Stimulated activated CD8-positive, alpha-beta memory T cell treated with anti-CD3 and anti-CD28 coated beads, Interleukin-7, amount 100 ng/mL, for 4 hours (primary cell): ENCODE results near the gene CERKL.
A peak's percentile ranks its signal among the peaks of the same experiment; 100 is the strongest.

ENCODE experiments used
- DNase-seq, 2 donors: peaks; one replicate each; pipeline ENCODE4 v3.0.0-alpha.2; 2020; ENCODE audit warnings: low read depth in 2 of 2

Gene CERKL

DNA sequence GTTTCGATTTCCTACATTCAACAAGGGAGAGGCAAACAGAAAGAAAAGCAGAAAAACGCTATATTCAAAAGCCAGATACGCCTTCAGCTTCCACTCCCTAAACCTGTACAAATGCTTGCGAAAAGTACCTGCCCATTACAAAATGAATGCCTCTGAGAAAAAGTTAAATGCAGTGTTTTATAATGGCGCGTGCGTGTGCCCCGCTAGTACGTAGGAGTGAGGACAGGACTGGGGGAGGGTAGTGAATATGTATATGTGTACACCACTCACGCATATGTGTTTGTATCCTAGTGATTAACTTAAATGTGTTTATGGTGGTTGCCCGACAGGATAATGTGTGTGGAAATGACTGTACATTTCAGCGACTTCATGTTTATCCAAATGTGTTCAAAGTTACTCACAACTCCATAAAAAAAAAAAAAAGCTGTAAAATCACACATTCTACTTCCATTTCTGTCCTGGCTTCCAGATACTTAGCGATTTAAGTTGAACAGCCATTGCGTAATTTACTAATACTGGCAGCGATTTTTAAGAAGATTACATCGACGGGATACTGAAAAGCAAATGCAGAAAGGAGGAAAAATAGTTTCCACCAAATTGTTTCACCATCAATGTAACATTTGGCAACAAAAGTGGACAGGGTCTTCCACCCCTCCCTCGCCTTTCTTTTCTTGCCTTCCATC lies 22.1 kb upstream of the CERKL start:
- no peak for DNase-seq

DNA sequence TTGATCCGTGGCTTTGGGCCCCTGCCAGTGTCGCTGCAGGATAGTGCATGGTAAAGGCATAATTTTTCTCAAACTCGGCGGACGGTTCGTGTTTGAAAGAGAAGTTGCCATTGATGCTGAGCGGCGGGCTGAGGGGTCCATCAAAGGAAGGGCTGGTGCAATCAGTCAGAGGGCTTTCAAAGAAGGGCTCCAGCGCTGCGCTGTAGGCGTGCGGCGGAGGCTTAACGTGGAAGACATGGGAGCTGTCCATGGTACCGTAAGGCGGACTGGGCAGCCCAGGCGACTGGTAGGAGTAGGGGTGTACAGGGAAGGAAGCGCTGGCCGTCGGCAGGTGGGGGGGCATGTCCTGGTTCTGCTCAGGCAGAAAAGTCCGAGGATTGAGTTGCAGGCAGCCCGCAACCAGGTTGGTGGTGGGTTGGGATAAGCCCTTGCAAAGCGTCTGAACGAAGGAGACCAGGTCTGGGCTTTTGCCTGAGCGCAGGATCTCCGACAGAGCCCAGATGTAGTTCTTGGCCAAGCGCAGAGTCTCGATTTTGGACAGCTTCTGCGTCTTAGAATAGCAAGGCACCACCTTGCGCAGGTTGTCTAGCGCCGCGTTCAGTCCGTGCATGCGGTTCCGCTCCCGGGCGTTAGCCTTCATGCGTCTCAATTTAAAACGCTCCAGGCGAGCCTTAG lies 21.1 kb upstream of the CERKL start:
- DNase-seq: peak in 1 of 2 donors; percentile 12

DNA sequence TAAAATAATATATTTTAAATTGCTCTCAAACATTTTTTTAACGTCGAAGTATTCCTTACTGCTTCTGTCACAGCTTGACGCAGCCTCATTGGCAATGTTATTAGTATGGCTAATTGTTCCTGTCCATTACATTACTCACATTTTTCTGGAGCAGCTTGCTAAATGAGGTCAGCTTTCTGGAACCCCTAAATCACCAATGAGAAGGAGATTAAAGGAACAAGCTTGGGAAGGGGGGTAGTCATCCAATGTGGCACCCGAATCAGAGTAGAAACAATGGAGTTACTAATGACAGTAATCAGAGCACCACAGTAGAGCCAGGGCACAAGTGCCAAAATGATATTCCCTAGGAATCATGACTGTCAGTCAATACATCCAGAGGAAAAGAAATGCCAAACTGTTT lies 18.3 kb upstream of the CERKL start:
- no peak for DNase-seq

DNA sequence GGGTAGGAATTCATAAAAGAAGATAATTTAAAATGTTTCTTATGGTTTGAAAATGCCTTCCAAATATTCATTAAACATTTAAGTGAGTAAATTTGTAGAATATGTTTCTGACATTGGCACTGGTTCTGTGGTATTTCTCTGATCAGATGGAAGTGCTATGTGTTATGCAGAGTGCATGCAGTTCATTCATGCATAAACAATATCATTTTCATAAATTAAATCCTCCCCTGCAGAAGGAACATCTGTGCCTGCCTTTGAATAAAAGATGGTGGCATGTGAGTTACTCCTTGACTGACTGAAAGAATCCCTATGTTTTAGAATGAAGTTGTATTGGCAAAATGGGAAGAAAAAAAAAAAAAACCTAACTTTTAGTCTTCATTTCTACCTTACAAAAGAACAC lies 17.6 kb upstream of the CERKL start:
- DNase-seq: no peak

DNA sequence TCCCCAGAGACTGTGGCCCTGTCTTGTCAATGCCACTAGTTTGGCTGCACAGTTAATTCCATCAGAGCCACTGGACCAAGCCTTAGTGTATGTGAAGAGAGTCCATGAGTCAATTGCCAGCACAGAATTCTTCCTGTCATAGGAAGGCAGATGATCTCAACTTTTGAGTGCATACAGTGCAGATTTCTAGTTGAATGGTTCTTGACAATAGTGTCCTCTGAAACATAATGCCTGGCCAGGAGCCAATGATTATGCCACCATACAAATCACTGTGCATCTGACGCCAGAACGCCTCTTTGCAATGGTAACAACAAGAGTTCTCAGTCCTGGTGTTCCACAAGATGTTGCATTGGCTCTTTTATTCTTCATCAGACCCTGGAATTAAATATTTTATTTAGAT lies 16.3 kb upstream of the CERKL start:
- no peak for DNase-seq

DNA sequence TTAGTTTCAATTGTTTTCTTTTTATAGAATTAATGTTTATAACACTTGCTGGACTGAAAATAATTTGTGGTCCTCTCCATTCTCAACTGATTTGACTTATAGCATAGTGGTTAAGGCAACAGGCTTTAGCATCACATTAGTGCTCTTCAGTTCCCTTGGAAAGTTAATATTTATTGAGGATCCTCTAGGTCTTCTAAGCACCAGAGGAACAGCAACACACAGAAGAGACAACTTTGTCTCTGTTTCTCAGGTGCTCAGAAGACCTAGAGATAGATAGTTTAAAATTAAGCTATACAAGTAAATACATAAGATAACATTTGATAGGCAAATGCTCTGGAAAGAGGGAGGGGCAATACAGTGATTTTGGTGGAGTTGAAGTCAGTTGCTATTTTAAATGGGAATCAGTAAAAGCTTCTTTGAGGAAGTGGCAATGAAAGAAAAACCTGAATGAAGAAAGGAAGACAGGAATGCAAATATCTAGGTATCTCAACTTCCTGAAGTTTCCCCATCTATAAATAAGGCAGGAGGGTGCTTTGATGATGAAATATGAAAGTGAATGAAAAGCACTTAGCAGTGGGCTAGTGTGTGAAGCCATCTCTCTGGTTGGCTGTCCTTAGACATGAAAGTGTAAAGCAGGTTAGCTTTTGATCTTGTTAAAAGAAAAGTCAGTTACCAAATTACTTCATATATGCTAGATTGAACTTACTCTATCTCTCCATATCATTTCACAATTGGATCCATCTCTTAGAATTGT lies 15.5 kb upstream of the CERKL start:
- DNase-seq: no peak

DNA sequence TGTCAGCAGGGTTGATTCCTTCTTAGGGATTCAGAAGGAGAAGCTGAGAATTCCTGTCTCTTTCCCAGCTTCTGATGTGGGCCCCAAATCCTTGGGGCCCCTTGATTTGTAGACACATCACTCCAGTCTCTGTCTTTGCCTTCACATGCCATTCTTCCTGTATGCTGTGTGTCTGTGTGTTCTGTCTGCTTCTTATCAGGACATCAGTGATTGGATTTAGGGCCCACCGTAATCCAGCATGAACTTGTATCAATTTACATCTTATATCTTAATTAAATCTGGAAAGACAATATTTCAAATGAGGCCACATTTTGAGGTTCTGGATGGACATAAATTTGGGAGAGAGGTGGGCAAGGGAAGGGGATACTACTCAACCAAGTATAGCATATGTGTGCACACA lies 13.7 kb upstream of the CERKL start:
- no peak for DNase-seq

DNA sequence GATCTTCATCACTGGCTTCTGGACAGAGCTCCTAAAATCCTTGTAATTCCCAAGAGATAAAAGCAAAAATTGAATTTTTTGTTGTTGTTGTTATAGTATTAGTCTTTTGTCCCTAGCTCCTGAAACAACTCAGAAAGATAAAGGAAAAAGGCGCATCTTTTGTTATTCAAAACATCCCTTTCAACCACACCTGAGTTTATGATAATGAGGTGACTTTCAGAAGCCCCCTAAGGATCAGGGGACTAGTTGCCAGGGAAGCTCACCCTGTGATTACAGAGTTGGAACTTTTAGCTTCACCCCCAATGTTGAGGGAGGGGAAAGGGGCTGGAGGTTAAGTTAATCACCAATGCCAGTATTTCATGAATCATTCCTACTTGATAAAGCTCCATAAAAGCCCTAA lies 10.3 kb upstream of the CERKL start:
- no peak for DNase-seq

DNA sequence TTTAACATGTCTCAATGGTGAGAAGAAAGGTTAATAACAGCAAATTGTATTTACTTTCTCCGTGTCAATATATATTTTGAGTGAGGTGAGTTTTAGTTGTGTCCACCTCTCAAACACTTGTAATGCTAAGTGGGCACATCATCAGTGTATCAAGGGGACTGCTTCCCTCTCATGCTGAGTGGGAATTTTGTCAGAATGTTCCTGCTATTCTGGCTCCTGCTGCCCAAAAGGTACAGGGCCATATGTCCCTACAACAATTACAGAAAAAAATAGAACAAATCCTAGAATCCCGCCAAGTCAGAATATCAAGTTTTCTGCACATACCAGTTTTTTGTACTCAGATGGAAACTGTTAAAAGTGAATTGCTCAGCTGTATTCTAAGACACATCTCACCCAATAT lies 5.4 kb upstream of the CERKL start:
- DNase-seq: no peak

DNA sequence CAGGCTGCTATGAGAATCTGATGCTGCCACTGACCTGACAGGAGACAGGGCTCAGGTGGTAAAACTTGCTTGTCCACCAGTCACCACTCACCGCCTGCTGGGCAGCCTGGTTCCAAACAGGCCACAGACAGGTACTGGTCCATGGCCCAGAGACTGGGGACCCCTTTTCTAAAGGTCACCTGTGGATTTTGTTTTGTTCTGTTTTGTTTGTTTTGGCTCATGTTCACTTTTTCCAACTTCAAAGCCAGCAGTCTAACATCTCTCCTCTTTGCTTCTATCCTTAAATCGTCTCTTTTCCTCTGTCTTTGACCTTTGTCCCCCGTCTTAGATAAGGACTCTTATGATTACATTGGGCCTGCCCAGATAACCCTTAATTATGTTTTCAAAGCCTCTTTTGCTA lies 3.3 kb upstream of the CERKL start:
- no peak for DNase-seq

DNA sequence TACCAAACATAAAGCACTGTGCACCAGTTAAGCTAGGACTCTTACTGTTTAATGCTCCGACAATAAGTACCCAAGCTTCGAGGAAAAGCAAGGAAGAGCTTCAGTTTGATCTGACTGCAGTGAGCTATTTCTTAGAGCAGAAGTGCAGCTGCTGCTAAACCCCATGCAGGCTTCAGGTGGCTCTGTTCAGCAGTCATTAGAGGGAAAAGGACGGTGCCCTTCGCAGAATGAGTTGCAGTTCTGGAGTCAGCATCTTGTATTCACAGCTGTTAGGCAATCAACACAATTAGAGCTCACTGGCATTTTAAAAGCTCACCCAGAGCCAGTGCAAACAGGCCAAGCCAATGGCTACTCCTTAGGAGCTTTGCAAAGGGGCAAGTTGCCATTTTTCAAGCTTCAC lies 1.5 kb upstream of the CERKL start:
- no peak for DNase-seq

DNA sequence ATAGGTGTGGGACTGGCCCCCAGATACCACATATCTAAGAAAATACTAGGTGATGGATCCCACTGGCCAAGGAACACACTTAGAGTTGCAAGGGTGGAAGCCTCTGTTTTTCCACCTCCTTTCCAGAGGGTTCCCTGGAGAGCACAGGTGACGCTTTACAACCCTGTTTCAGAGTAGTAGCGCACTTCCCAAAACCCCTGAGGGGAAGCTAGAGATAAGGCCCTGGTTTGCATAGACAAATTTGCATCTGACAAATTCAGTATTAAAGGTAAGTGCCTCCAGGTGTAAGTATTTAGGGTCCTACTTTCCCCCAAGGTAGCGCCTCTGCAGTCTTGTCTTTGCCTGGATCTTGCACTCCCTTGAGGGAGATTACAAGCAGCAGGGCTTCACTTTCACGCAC lies 474 bp upstream of the CERKL start:
- no peak for DNase-seq

DNA sequence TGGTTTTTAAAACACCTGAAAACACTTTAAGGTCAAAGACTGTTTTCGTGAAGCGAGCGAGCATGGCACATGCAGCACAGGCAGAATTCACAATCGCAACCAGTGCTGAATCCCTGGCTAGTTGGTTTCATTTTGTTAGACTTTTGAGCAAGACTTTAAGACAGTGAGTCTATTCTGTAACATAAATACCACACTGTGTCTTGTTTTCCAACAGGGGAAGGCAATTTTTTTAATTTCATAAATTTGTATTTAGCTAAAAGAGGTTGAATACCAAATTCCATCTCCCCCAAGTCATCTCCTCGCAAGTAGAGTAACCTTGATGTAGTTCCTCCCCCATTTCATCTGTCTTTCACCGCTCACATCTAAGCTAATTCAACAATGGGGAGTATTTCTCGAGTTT lies 1.4 kb downstream of the CERKL start:
- DNase-seq: no peak

DNA sequence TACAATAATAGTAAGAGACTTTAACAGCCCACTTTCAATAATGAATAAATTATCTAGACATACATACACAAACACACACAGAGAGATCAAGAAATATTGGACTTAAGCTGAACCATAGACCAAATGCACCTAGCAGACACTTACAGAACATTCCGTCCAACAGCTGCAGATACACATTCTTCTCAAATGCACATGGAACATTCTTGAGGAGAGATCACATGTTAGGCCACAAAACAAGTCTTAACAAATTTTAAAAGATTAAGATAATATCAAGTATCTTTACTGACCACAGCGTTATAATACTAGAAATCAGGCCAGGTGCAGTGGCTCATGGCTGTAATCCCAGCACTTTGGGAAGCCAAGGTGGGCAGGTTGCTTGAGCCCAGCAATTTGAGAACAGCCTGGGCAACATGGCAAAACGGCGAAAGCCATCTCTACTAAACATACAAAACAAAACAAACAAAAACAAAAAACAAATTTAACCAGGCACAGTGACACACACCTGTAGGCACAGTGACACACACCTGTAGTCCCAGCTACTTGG lies 7.4 kb downstream of the CERKL start:
- no peak for DNase-seq

DNA sequence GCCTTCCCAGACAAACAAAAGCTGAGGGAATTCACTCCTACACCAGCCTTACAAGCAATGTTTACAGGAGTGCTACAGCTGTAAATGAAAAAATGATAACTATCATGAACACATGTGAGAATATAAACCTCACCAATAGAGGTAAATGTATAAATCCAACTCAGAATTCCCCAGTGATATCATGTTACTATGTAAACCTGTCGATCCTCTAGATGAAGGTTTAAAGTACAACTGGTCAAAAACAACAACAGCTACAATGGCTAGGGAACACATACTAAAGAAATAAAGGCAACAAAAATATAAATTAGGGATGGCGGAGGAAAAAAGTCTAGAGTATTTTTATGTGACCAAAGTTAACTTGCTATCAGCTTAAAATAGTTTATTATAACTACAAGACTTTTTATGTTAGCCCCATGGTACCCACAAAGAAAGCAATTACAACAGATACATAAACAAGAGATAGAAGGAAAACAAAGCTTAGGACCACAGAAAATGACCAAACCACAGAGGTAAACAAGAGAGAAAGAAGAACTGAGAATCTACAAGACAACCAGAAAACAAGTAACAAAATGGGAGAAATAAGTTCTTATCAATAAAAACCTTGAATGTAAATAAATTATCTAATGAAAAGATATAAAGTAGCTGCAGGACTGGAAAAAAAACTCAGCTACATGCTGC lies 8.3 kb downstream of the CERKL start:
- DNase-seq: no peak

DNA sequence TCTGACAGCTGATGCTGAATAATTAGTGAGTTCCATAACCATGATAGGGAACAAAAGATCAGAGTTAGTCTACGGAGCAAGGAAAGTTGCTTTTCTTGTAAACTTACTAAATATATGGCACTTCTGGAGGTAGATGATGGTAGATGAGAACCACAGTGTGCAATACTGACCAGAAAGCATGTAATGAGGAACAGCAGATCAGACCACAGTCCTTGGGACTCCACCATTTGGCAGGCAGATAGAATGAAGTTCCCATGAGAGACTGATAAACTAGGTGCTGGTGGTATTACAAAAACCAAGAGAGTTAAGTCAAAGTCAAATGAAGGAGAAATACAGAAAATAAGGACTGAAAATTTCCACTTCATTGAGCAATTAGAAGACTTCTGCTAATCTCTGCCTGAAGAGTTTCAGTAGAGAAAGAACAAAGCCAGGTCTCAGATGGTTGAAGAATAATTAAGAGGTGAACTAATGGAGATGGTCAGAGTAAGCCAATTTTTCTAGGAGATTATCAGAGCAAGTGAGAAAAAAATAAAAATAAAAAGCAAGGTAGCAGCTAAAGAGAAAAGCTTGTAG lies 10.4 kb downstream of the CERKL start:
- no peak for DNase-seq

DNA sequence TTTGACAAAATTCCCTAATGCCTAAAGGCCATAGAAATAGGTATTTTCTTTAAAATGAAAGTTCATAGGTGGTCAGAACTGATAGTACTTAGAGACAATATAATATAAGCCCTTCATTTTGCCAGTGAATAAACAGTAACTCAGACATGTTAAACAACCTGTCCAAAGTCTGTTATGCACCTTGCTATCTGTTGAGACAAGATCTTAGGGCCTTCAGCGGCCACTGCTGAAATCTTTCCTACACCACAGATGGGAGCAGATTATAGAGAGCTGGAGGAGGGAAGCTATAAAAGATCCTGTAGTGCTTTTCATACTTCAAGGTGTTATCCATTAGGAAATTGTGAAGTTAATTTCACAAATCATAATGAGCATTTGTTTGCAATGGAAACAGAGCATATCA lies 13.8 kb downstream of the CERKL start:
- DNase-seq: no peak

DNA sequence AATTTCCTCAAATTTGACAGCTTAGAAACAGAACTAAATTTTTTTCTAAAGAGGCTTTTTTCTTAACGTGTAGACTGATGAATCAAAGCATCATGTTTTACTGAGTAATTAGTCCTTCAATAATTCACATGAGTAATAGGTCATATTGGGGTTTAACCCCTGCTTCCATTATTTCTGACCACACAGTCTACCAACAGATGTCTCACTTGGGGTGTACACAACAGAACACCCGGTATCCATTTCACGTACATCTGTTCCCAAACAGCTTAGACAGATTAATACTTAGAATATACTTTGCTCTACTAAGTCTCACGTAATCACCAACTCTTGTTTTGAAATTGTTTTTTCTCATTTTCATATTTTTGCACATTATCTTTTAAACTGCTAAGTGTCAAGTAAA lies 14.8 kb downstream of the CERKL start:
- DNase-seq: no peak

DNA sequence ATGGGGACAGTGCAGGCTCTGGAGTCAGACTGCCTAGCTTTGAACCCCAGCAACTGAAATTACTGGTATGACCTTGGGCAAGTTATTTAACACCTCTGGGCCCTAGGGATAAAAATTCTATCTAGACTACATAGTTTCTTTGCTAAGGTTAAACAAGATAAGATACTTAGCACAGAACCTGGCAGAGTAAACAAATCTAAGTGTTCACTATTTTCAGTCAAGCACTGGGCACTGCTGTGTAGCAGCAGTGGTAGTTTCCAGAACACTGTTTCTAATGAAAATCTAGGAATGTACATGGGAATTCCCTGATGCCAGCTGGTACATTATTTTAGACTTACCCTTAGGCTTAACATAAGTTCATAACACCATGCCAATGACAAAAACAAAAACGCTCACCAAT lies 17.2 kb downstream of the CERKL start:
- no peak for DNase-seq

DNA sequence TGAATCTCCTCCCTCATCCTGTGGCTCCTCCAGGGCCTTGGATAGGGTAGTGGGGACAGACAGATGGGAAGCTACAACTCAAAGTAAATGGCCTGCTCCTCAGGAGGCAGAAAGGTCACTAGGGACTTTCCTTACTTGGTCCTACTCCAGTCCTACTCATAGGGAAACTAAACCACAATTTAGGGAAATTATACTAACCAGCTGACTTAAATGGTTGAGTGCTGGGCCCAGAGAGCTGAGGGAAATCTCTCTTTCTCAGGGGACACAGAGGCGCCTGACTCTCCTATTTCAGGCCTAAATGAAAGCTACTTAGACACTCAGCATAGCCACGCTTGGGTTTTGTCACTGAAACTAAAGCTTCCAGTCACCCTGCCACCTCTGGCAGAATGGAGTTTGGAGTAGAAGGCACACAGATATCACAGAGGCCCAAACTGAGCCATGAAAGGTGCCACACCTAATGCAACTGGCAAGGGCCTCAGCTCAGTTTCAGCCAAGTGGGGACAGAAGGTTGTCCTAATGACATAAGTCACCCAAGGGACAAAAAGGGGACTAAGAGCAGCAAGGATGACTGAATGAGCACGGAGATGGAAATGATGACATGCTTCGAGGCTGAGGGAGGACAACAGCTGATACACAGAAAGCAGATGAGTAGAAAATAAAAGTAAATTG lies 24.0 kb downstream of the CERKL start:
- DNase-seq: no peak
